ENCODE results near the gene RNF208. TPM values are rescaled to one million over a fixed set of nuclear protein-coding genes. Genes with fewer than 3 reads are reported as not detected.

Gene RNF208
- total and polyA plus RNA-seq, 4 donors = 0.28 to 7.1 (median 2.6) TPM

DNA sequence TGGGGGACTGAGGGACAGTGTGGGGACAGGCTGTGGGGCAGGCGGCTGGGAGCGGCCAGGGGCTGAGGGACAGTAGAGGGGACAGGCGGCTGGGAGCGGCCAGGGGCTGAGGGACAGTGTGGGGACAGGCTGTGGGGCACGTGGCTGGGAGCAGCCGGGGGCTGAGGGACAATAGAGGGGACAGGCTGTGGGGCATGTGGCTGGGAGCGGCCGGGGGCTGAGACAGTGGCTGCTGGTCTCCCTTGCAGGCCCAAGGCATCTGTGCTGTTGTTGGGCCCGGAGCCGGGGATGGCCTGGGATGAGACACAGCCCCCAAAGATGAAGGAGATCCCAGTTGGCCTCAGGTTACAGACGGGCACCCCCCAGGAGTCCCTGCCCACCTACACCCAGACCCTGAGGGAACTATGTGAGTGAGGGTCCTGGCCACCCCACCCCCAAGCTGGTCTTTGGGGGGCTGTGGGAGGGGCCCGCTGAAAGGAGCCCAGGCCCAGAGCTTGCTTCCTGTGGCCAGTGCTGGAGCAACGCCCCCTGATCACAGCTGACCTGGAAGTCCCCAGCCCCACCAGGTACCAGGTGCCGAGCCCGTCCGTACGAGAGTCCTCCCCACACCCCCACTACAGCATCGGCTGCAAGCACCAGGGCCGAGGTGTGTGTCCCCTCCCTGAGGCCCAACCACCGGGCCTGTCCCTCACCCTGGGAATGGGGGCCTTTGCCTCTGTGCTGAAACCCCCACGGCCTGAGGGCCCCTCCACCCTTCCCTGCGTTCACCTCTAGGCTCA is 29.6 kb upstream of the RNF208 start:
- no peak overlapping the region for H3K27ac ChIP-seq (ENCODE audit: low read depth in 1 of 2, low read length in 2 of 2)
- TF ChIP-seq TAF1 (conservative IDR thresholded peaks at IDR 0.05) (no peak), HNF4A (conservative IDR thresholded peaks at IDR 0.05) (no peak), YY1 (IDR thresholded peaks at IDR 0.05) (no peak), FOXA1 (IDR thresholded peaks at IDR 0.05) (no peak), RXRA (IDR thresholded peaks at IDR 0.05) (no peak), SP1 (IDR thresholded peaks at IDR 0.05) (no peak), HNF4G (IDR thresholded peaks at IDR 0.05) (no peak), JUND (IDR thresholded peaks at IDR 0.05) (no peak), RAD21 (IDR thresholded peaks at IDR 0.05) (no peak), NR2F2 (IDR thresholded peaks at IDR 0.05) (no peak), FOXA2 (IDR thresholded peaks at IDR 0.05) (no peak), GABPA (IDR thresholded peaks at IDR 0.05 in 1 of 2, conservative IDR thresholded peaks at IDR 0.05 in 1 of 2) (no peak), EGR1 (IDR thresholded peaks at IDR 0.05; ENCODE audit: low read depth in 2 of 2) (no peak)
- TF ChIP-seq, protein P1, sequence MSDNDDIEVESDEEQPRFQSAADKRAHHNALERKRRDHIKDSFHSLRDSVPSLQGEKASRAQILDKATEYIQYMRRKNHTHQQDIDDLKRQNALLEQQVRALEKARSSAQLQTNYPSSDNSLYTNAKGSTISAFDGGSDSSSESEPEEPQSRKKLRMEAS (IDR thresholded peaks at IDR 0.05) = no peak
- TF ChIP-seq, protein P2, sequence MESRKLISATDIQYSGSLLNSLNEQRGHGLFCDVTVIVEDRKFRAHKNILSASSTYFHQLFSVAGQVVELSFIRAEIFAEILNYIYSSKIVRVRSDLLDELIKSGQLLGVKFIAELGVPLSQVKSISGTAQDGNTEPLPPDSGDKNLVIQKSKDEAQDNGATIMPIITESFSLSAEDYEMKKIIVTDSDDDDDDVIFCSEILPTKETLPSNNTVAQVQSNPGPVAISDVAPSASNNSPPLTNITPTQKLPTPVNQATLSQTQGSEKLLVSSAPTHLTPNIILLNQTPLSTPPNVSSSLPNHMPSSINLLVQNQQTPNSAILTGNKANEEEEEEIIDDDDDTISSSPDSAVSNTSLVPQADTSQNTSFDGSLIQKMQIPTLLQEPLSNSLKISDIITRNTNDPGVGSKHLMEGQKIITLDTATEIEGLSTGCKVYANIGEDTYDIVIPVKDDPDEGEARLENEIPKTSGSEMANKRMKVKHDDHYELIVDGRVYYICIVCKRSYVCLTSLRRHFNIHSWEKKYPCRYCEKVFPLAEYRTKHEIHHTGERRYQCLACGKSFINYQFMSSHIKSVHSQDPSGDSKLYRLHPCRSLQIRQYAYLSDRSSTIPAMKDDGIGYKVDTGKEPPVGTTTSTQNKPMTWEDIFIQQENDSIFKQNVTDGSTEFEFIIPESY (IDR thresholded peaks at IDR 0.05) = no peak
- TF ChIP-seq, protein P3, sequence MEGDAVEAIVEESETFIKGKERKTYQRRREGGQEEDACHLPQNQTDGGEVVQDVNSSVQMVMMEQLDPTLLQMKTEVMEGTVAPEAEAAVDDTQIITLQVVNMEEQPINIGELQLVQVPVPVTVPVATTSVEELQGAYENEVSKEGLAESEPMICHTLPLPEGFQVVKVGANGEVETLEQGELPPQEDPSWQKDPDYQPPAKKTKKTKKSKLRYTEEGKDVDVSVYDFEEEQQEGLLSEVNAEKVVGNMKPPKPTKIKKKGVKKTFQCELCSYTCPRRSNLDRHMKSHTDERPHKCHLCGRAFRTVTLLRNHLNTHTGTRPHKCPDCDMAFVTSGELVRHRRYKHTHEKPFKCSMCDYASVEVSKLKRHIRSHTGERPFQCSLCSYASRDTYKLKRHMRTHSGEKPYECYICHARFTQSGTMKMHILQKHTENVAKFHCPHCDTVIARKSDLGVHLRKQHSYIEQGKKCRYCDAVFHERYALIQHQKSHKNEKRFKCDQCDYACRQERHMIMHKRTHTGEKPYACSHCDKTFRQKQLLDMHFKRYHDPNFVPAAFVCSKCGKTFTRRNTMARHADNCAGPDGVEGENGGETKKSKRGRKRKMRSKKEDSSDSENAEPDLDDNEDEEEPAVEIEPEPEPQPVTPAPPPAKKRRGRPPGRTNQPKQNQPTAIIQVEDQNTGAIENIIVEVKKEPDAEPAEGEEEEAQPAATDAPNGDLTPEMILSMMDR (IDR thresholded peaks at IDR 0.05; ENCODE audit: low read depth, low read length, missing input control) = no peak
- TF ChIP-seq, protein P4, sequence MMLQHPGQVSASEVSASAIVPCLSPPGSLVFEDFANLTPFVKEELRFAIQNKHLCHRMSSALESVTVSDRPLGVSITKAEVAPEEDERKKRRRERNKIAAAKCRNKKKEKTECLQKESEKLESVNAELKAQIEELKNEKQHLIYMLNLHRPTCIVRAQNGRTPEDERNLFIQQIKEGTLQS (IDR thresholded peaks at IDR 0.05) = no peak
- TF ChIP-seq, protein P5, sequence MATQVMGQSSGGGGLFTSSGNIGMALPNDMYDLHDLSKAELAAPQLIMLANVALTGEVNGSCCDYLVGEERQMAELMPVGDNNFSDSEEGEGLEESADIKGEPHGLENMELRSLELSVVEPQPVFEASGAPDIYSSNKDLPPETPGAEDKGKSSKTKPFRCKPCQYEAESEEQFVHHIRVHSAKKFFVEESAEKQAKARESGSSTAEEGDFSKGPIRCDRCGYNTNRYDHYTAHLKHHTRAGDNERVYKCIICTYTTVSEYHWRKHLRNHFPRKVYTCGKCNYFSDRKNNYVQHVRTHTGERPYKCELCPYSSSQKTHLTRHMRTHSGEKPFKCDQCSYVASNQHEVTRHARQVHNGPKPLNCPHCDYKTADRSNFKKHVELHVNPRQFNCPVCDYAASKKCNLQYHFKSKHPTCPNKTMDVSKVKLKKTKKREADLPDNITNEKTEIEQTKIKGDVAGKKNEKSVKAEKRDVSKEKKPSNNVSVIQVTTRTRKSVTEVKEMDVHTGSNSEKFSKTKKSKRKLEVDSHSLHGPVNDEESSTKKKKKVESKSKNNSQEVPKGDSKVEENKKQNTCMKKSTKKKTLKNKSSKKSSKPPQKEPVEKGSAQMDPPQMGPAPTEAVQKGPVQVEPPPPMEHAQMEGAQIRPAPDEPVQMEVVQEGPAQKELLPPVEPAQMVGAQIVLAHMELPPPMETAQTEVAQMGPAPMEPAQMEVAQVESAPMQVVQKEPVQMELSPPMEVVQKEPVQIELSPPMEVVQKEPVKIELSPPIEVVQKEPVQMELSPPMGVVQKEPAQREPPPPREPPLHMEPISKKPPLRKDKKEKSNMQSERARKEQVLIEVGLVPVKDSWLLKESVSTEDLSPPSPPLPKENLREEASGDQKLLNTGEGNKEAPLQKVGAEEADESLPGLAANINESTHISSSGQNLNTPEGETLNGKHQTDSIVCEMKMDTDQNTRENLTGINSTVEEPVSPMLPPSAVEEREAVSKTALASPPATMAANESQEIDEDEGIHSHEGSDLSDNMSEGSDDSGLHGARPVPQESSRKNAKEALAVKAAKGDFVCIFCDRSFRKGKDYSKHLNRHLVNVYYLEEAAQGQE (IDR thresholded peaks at IDR 0.05) = no peak
- H3K4me3 ChIP-seq (ENCODE audit: low read depth in 1 of 3, low read length in 3 of 3) = no peak overlapping the region
- no peaks in the 10 kb centered on the region for H3K27me3 ChIP-seq (ENCODE audit: control insufficient read depth in 4 of 4, insufficient read depth in 4 of 4, low read length in 3 of 4)
- no peak overlapping the region for H3K9ac ChIP-seq (ENCODE audit: low read depth in 1 of 2, low read length in 2 of 2)
- no peak for DNase-seq (ENCODE audit: low spot score)
- H3K4me1 ChIP-seq (ENCODE audit: control insufficient read depth in 4 of 4, insufficient read depth in 4 of 4, low read length in 3 of 4) = peaks cover 8 to 34% (median 20%) of the 10 kb centered on the region in 4 donors
- H3K9me3 ChIP-seq (ENCODE audit: control insufficient read depth in 4 of 4, low read length in 3 of 4) = no peaks in the 10 kb centered on the region
- H3K36me3 ChIP-seq (ENCODE audit: control insufficient read depth in 4 of 4, insufficient read depth in 3 of 4, low read depth in 1 of 4, low read length in 3 of 4) = no peaks in the 10 kb centered on the region
- WGBS = 93% methylated on average over 22 of the region's 22 CpGs
